Measurements from ENCODE around the gene SRCIN1. TPM values are rescaled to one million over a fixed set of nuclear protein-coding genes. Genes with fewer than 3 reads are reported as not detected.

Gene SRCIN1
- total RNA-seq (0.44 and 0.66 TPM in 2 replicates), polyA plus RNA-seq (0.30 and 1.1 TPM in 2 replicates), polyA minus RNA-seq (0.50 TPM in 1 of 2 replicates, not detected in the other)
- 0.02 TPM for total RNA-seq (2013)

- peaks cover 56% of the 10 kb centered on the region for H3K27me3 Mint-ChIP-seq
- H3K9me3 ChIP-seq (ENCODE audit: control extremely low read depth in 1 of 3, control insufficient read depth in 2 of 3, insufficient read depth in 1 of 3, low read length in 2 of 3) = peaks cover 0 to 19% (median 0%) of the 10 kb centered on the region in 3 donors
- no peaks in the 10 kb centered on the region for H3K9me3 Mint-ChIP-seq (ENCODE audit: insufficient read depth)
- H3K27ac ChIP-seq (ENCODE audit: low read length in 2 of 2) = no peak within 1 kb of the TSS
- H3K27me3 ChIP-seq (replicated peaks in 1 of 4; ENCODE audit: control extremely low read depth in 1 of 4, control insufficient read depth in 3 of 4, insufficient read depth in 4 of 4, low read length in 3 of 4) = peaks cover 0 to 84% (median 43%) of the 10 kb centered on the region in 4 experiments
- DNase-seq (peak; percentile 66), ATAC-seq (ENCODE audit: low read depth) (peak; percentile 47)
- 2% methylated on average over 91 of the region's 105 CpGs for WGBS (ENCODE audit: insufficient coverage)
- peak within 1 kb of the TSS; percentile 97 for H3K4me2 ChIP-seq (replicated peaks; ENCODE audit: low read depth, low read length, poor library complexity, severe bottlenecking)
- H3K4me1 Mint-ChIP-seq = peaks cover 18% of the 10 kb centered on the region
- no peak for TF ChIP-seq EZH2 (IDR thresholded peaks at IDR 0.05; ENCODE audit: borderline replicate concordance, insufficient read depth, low read depth, low read length, poor library complexity, severe bottlenecking)
- TF ChIP-seq CTCF (IDR thresholded peaks at IDR 0.05) = peak; percentile 89
- POLR2A ChIA-PET = no interaction called here
- intact Hi-C loops (cut with micrococcal nuclease) = loop anchor here (1.0 kb wide), 1 partner anchor 48 kb away; no protein-coding TSS in a partner anchor
- H3K79me2 ChIP-seq (ENCODE audit: control insufficient read depth, insufficient read depth, low read length) = no peaks in the 10 kb centered on the region
- peak within 1 kb of the TSS; percentile 61 for H3K9ac ChIP-seq (ENCODE audit: low read length)
- peak within 1 kb of the TSS; percentile 81 for H3K4me3 Mint-ChIP-seq
- CTCF ChIA-PET = interaction anchor here (0.6 to 5.7 kb wide), 2 partner anchors 47 to 547 kb away, joined by 3 to 27 read pairs; no protein-coding TSS in a partner anchor
- H3K27ac Mint-ChIP-seq = no peak within 1 kb of the TSS
- H3K4me1 ChIP-seq (ENCODE audit: control insufficient read depth in 2 of 2, insufficient read depth in 2 of 2, low read length in 2 of 2) = peaks cover 10 to 34% of the 10 kb centered on the region in 2 donors
- peak within 1 kb of the TSS in 4 of 5 experiments; percentile 33 to 71 (median 55) for H3K4me3 ChIP-seq (ENCODE audit: control extremely low read depth in 1 of 5, extremely low read depth in 1 of 5, insufficient read depth in 1 of 5, low read depth in 2 of 5, low read length in 4 of 5)
- no peaks in the 10 kb centered on the region for H3K36me3 ChIP-seq (replicated peaks in 1 of 2; ENCODE audit: control extremely low read depth in 1 of 2, control insufficient read depth in 1 of 2, extremely low read depth in 1 of 2, insufficient read depth in 2 of 2, low read length in 1 of 2)
- H4K20me1 ChIP-seq (ENCODE audit: control insufficient read depth, insufficient read depth, low read length, poor library complexity, severe bottlenecking) = no peaks in the 10 kb centered on the region
- H2AFZ ChIP-seq (ENCODE audit: insufficient read depth, low read depth, low read length, poor library complexity, severe bottlenecking) = peak within 1 kb of the TSS; percentile 54
These were observed at the start of gene SRCIN1 for GRCh38 chr17:38605841-38606645. Gene SRCIN1, minus strand, starts transcription at chr17:38605952. Its CDS starts 247 bp downstream, at chr17:38605705.

Measured in B cell (primary cell).